Fibroblast of lung (primary cell): ENCODE results near the gene UNKL. TPM values are rescaled to one million over a fixed set of nuclear protein-coding genes. Genes with fewer than 3 reads are reported as not detected.

ENCODE experiments used
- DNase-seq, 2 donors: peaks; one replicate each; pipeline versions ENCODE4 v3.0.0 to v3.0.0-alpha.2; 2010; ENCODE audit warnings: low read depth in 2 of 2
- H2AFZ ChIP-seq: 2 replicates; pipeline ENCODE4 v1.5.1; 2012; ENCODE audit warnings: low read length, control low read depth, inconsistent platforms
- H3K27ac ChIP-seq: 2 replicates; pipeline ENCODE4 v1.5.1; 2011; ENCODE audit warnings: low read length, control low read depth; ENCODE audit not compliant: insufficient read depth
- H3K27me3 ChIP-seq: 2 replicates; pipeline ENCODE4 v1.5.1; 2011; ENCODE audit warnings: mild to moderate bottlenecking, low read length; ENCODE audit not compliant: control insufficient read depth, insufficient read depth
- H3K36me3 ChIP-seq: 2 replicates; pipeline ENCODE4 v1.5.1; 2011; ENCODE audit warnings: low read length; ENCODE audit not compliant: control insufficient read depth, insufficient read depth
- H3K4me1 ChIP-seq: 2 replicates; pipeline ENCODE4 v1.5.1; 2011; ENCODE audit warnings: low read length; ENCODE audit not compliant: control insufficient read depth, insufficient read depth; ENCODE audit errors: extremely low read depth
- H3K4me2 ChIP-seq: 2 replicates; pipeline ENCODE4 v1.5.1; 2011; ENCODE audit warnings: low read length, control low read depth; ENCODE audit not compliant: insufficient read depth; ENCODE audit errors: extremely low read depth
- H3K4me3 ChIP-seq, 4 experiments: fragments of 200-600 bp in 1 of 4; sonication (generic) in 1 of 4; replicated peaks in 1 of 4; 2 replicates each; pipeline ENCODE4 v1.5.1; 2011 to 2016; ENCODE audit warnings: low read length in 4 of 4, low read depth in 3 of 4, mild to moderate bottlenecking in 3 of 4, control low read depth in 2 of 4, inconsistent platforms in 1 of 4, mixed read lengths in 1 of 4; ENCODE audit not compliant: insufficient read depth in 1 of 4; ENCODE audit errors: control extremely low read depth in 1 of 4
- H3K79me2 ChIP-seq: 2 replicates; pipeline ENCODE4 v1.5.1; 2012; ENCODE audit warnings: mild to moderate bottlenecking, low read length, inconsistent platforms; ENCODE audit not compliant: control insufficient read depth, insufficient read depth
- H3K9ac ChIP-seq: 2 replicates; pipeline ENCODE4 v1.5.1; 2011; ENCODE audit warnings: mild to moderate bottlenecking, low read length, control low read depth; ENCODE audit not compliant: insufficient read depth
- H3K9me3 ChIP-seq: 2 replicates; pipeline ENCODE4 v1.5.1; 2012; ENCODE audit warnings: low read depth, low read length; ENCODE audit not compliant: control insufficient read depth, insufficient read depth
- H4K20me1 ChIP-seq: 2 replicates; pipeline ENCODE4 v1.5.1; 2011; ENCODE audit warnings: low read length; ENCODE audit not compliant: control insufficient read depth, insufficient read depth; ENCODE audit errors: extremely low read depth
- EZH2 ChIP-seq: IDR thresholded peaks from 2 replicates; pipeline ENCODE4 v1.5.1; 2012; ENCODE audit warnings: low read length, control low read depth, mild to moderate bottlenecking; ENCODE audit errors: missing control alignments
- polyA plus RNA-seq, 2 donors: library from polyadenylated mRNA; depleted of rRNA in 1 of 2; stranded (reverse) in 1 of 2; unstranded in 1 of 2; fragments of >200 nt; gene quantifications; 2 replicates each; pipeline ENCODE4 v1.2.1, GENCODE V29; 2011 to 2012; ENCODE audit warnings: missing spikeins in 1 of 2
- total RNA-seq: library from RNA; depleted of rRNA; stranded (reverse); fragments of >200 nt; gene quantifications from 2 replicates; pipeline ENCODE4 v1.2.1, GENCODE V29; 2014
- TF ChIP-seq, protein P1 (sequence below), 2 donors: IDR thresholded peaks in 1 of 2; conservative IDR thresholded peaks in 1 of 2; 1 replicate in 1 of 2; 2 replicates in 1 of 2; pipeline ENCODE4 v1.5.1; 2011 to 2012; ENCODE audit warnings: low read length in 2 of 2, control low read depth in 1 of 2, inconsistent platforms in 1 of 2, low read depth in 1 of 2, mild to moderate bottlenecking in 1 of 2

Gene UNKL
- total and polyA plus RNA-seq, 2 donors (not counting 1 experiment from before 2014, with no cell fraction given): 4.3 to 6.3 TPM

DNA sequence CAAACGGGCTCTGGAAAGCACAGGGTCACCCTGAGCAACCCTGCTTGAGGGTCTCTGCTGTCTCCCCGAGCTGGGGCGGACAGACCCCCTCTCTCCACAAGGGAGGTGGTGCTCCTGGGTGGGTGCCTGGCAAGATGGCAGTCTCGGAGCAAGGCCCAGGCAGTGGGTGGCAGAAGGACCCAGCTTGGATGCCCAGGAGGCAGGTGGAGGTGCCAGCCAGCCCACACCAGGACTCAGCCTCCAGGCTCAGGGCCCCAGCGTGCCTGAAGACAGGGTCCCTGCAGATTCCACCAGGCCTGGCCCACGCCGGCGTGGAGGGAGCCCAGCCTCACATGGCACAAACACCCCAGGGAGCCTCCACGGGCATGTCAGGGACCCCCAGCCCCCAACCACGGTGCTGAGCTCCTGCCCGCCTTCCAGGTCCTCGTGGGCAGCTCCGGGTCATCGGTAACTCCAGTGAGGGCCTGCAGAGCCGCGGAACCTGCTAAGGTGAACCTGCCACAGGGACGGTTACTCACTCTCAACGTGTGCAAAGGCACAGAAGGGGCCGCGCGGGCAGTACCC lies 20.8 kb downstream of the UNKL start:
- Histone ChIP-seq H3K9ac (no peak overlapping the region), H3K79me2 (no peaks in the 10 kb centered on the region), H3K4me2 (no peak overlapping the region), H3K27me3 (no peaks in the 10 kb centered on the region), H3K4me1 (no peaks in the 10 kb centered on the region), H3K36me3 (no peaks in the 10 kb centered on the region), H3K27ac (no peak overlapping the region), H3K9me3 (no peaks in the 10 kb centered on the region), H3K4me3 (no peak overlapping the region), H4K20me1 (no peaks in the 10 kb centered on the region), H2AFZ (no peak overlapping the region)
- TF ChIP-seq, protein P1, sequence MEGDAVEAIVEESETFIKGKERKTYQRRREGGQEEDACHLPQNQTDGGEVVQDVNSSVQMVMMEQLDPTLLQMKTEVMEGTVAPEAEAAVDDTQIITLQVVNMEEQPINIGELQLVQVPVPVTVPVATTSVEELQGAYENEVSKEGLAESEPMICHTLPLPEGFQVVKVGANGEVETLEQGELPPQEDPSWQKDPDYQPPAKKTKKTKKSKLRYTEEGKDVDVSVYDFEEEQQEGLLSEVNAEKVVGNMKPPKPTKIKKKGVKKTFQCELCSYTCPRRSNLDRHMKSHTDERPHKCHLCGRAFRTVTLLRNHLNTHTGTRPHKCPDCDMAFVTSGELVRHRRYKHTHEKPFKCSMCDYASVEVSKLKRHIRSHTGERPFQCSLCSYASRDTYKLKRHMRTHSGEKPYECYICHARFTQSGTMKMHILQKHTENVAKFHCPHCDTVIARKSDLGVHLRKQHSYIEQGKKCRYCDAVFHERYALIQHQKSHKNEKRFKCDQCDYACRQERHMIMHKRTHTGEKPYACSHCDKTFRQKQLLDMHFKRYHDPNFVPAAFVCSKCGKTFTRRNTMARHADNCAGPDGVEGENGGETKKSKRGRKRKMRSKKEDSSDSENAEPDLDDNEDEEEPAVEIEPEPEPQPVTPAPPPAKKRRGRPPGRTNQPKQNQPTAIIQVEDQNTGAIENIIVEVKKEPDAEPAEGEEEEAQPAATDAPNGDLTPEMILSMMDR (conservative IDR thresholded peaks at IDR 0.05 in 1 of 2, IDR thresholded peaks at IDR 0.05 in 1 of 2; ENCODE audit: low read depth in 1 of 2, low read length in 2 of 2): no peak
- TF ChIP-seq EZH2: no peak
- DNase-seq: no peak

DNA sequence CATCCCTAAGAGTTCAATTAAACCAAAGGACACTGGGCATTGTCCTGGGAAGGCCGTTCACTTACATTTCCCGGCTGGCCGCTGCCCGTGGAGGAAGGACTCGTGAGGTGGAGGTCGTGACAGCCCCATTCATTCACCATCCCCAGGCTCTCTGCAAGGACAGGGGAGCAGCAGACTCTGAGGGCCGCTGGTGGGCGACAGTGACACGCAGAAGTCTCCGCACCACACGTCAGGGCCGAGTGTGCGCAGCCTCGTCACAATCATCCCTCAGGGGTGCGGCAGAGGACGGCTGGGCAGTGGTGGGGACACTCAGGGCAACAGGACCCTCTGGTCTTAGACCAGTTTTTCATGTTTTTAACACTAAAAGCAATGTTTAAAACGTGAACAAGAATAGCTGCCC lies 21.7 kb downstream of the UNKL start:
- H3K27ac ChIP-seq: no peak overlapping the region
- TF ChIP-seq, protein P1 (conservative IDR thresholded peaks at IDR 0.05 in 1 of 2, IDR thresholded peaks at IDR 0.05 in 1 of 2; ENCODE audit: low read depth in 1 of 2, low read length in 2 of 2): no peak
- no peak for TF ChIP-seq EZH2
- no peak overlapping the region for H2AFZ ChIP-seq
- H3K4me2 ChIP-seq: no peak overlapping the region
- H3K27me3 ChIP-seq: no peaks in the 10 kb centered on the region
- H3K79me2 ChIP-seq: no peaks in the 10 kb centered on the region
- H4K20me1 ChIP-seq: no peaks in the 10 kb centered on the region
- no peak overlapping the region for H3K9ac ChIP-seq
- no peak for DNase-seq
- H3K9me3 ChIP-seq: no peaks in the 10 kb centered on the region
- H3K36me3 ChIP-seq: no peaks in the 10 kb centered on the region
- no peaks in the 10 kb centered on the region for H3K4me1 ChIP-seq
- no peak overlapping the region for H3K4me3 ChIP-seq

DNA sequence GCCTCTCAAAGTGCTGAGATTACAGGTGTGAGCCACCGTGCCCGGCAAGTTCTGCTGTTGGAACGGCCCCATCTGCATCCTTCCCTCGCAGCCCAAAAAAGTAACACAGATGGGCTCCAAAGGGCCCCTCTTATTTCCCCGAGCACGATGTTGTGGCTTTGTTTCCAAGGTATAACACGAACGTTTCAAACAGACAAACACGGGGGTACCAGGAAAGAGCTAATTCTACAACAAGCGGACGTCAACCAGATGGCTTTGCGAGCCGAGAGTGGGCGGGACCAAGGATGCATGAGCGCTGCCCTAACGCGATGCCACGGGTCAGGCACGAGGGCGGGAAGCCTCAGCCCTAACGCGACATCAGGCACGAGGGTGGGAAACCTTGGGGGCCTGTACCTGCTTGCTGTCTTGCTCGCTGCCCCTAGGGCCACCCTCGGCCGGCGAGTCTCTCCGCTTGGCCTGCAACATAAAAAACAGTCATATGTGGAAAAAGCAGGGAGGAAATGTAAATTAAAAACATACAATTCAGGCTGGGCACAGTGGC lies 24.2 kb downstream of the UNKL start:
- no peak for DNase-seq
- no peaks in the 10 kb centered on the region for H4K20me1 ChIP-seq
- no peaks in the 10 kb centered on the region for H3K79me2 ChIP-seq
- H3K9ac ChIP-seq: no peak overlapping the region
- no peaks in the 10 kb centered on the region for H3K4me1 ChIP-seq
- no peaks in the 10 kb centered on the region for H3K27me3 ChIP-seq
- H3K9me3 ChIP-seq: no peaks in the 10 kb centered on the region
- no peak overlapping the region for H3K4me2 ChIP-seq
- no peak overlapping the region for H3K27ac ChIP-seq
- no peak overlapping the region for H2AFZ ChIP-seq
- H3K36me3 ChIP-seq: no peaks in the 10 kb centered on the region
- H3K4me3 ChIP-seq: no peak overlapping the region
- TF ChIP-seq, protein P1 (conservative IDR thresholded peaks at IDR 0.05 in 1 of 2, IDR thresholded peaks at IDR 0.05 in 1 of 2; ENCODE audit: low read depth in 1 of 2, low read length in 2 of 2): no peak
- TF ChIP-seq EZH2: no peak
